Suprapubic skin (tissue), 3 donors: ENCODE results near the gene GAS7.

Source experiments
- CTCF ChIP-seq, 2 donors: fragments of 200-600 bp in 1 of 2; fragments of 450-650 bp in 1 of 2; sonication (generic) in 1 of 2; IDR thresholded peaks; one replicate each; pipeline ENCODE4 v1.5.1; 2016 to 2019; ENCODE audit warnings: antibody characterized with exemption in 2 of 2, mild to moderate bottlenecking in 1 of 2, moderate library complexity in 1 of 2
- EP300 ChIP-seq: sonication (generic); formaldehyde crosslinking; IDR thresholded peaks from one replicate; pipeline ENCODE4 v1.6.1; 2017; ENCODE audit warnings: antibody characterized with exemption

- TF ChIP-seq CTCF (IDR thresholded peaks at IDR 0.05) (no peak), EP300 (no peak)
These were observed 8.7 kb upstream of the GAS7 start for GRCh38 chr17:10207153-10207552.
